Measurements from ENCODE around the gene IGFL1. TPM values are rescaled to one million over a fixed set of nuclear protein-coding genes. Genes with fewer than 3 reads are reported as not detected.

IGFL1 gene
- total and polyA plus RNA-seq, 2 of the 8 experiments (the other 6 are each of a cell fraction or from before 2014, with no cell fraction given): not detected

DNA sequence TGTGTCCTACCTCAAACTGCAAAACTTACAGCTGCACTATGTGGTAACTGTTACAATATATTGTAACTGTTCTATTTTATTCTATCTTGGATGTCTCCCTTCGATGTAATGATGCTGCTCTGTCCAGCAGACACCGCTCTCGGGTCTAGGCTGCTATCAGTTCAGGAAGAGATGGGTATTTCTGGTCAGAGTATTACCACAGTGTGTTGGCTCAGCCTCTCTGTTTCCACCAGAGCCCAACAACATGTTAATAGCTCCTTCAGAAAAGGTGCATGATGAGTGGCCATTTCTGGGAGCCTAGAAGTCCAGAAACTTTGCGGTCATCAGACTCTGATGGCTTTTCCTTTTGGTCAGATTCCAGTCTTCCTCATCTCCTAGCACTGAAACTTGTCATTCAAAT, 35.9 kb upstream of the IGFL1 start:
- H4K91ac ChIP-seq (replicated peaks; ENCODE audit: insufficient read length, low read length): no peak overlapping the region
- no peak overlapping the region for H3K14ac ChIP-seq (ENCODE audit: insufficient read length)
- H3K79me2 ChIP-seq (ENCODE audit: control insufficient read depth in 1 of 2, insufficient read depth in 2 of 2, low read length in 2 of 2): no peaks in the 10 kb centered on the region
- DNase-seq (ENCODE audit: low read depth in 1 of 2, low spot score in 2 of 2): no peak
- TF ChIP-seq JUND (IDR thresholded peaks at IDR 0.05; ENCODE audit: low read length) (no peak), TEAD4 (IDR thresholded peaks at IDR 0.05; ENCODE audit: low read depth, low read length) (no peak), EGR1 (IDR thresholded peaks at IDR 0.05; ENCODE audit: borderline replicate concordance, low read depth, low read length) (no peak), CBX8 (IDR thresholded peaks at IDR 0.05; ENCODE audit: borderline replicate concordance, low read depth, low read length) (no peak), RBBP5 (IDR thresholded peaks at IDR 0.05; ENCODE audit: borderline replicate concordance, low read depth, low read length) (no peak), POU5F1 (IDR thresholded peaks at IDR 0.05; ENCODE audit: low read depth, low read length) (no peak), RAD21 (IDR thresholded peaks at IDR 0.05 in 1 of 2, conservative IDR thresholded peaks at IDR 0.05 in 1 of 2; ENCODE audit: low read depth in 2 of 2, low read length in 2 of 2) (no peak), POLR2AphosphoS5 (IDR thresholded peaks at IDR 0.05; ENCODE audit: low read depth, low read length) (no peak), CTBP2 (IDR thresholded peaks at IDR 0.05; ENCODE audit: borderline replicate concordance, insufficient read depth, insufficient read length, low read length) (no peak), RFX5 (IDR thresholded peaks at IDR 0.05; ENCODE audit: borderline replicate concordance, low read depth, low read length) (no peak), SRF (IDR thresholded peaks at IDR 0.05; ENCODE audit: low read depth, low read length) (no peak), SP2 (IDR thresholded peaks at IDR 0.05; ENCODE audit: low read length) (no peak)
- TF ChIP-seq, protein P1, sequence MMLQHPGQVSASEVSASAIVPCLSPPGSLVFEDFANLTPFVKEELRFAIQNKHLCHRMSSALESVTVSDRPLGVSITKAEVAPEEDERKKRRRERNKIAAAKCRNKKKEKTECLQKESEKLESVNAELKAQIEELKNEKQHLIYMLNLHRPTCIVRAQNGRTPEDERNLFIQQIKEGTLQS (IDR thresholded peaks at IDR 0.05; ENCODE audit: insufficient read depth, low read depth, low read length): no peak
- H4K5ac ChIP-seq (ENCODE audit: insufficient read length, low read depth, low read length): no peak overlapping the region
- H3K23ac ChIP-seq (ENCODE audit: insufficient read length): no peak overlapping the region
- H3K18ac ChIP-seq (ENCODE audit: extremely low read depth, low read length): no peak overlapping the region
- no peak overlapping the region for H3K56ac ChIP-seq (replicated peaks; ENCODE audit: insufficient read length, low read depth, low read length)
- no peak overlapping the region for H3K4me3 ChIP-seq (ENCODE audit: extremely low read depth in 1 of 4, insufficient read depth in 2 of 4, low read depth in 3 of 4, low read length in 4 of 4)
- H3K9me3 ChIP-seq (ENCODE audit: insufficient read depth in 2 of 2, low read depth in 1 of 2, low read length in 1 of 2): no peaks in the 10 kb centered on the region
- WGBS, 2 experiments (ENCODE audit: extremely low coverage in 1 of 2, insufficient coverage in 1 of 2, insufficient read length in 1 of 2, insufficient replicate concordance in 2 of 2, low coverage in 1 of 2, low lambda C conversion rate in 2 of 2, missing lambda C conversion rate in 1 of 2): 89% methylated on average over 4 of the region's 4 CpGs; no CpG with 5 or more reads in 1 of the 2 experiments
- H2AFZ ChIP-seq (ENCODE audit: low read length): no peak overlapping the region
- ChIA-PET POLR2A (ENCODE audit: partially characterized antibody) (interaction anchor here (0.6 kb wide), 1 partner anchor 36 kb away, joined by 3 read pairs; the partner anchor contains the start of gene IGFL1), CTCF (ENCODE audit: partially characterized antibody) (interaction anchor here (0.6 to 2.3 kb wide), 9 partner anchors 8 to 115 kb away, joined by 3 to 16 read pairs (median 5); no protein-coding TSS in a partner anchor)
- no peaks in the 10 kb centered on the region for H4K20me1 ChIP-seq (replicated peaks in 1 of 2; ENCODE audit: control insufficient read depth in 1 of 2, insufficient read depth in 2 of 2, low read length in 2 of 2)
- no peaks in the 10 kb centered on the region for H3K4me1 ChIP-seq (replicated peaks in 1 of 4; ENCODE audit: control insufficient read depth in 3 of 4, insufficient read depth in 4 of 4, low read length in 3 of 4)
- no peak overlapping the region for H2BK20ac ChIP-seq (ENCODE audit: low read length)
- H3K9ac ChIP-seq (replicated peaks in 1 of 4; ENCODE audit: extremely low read depth in 1 of 4, low read depth in 3 of 4, low read length in 3 of 4): no peak overlapping the region
- H2AK5ac ChIP-seq (ENCODE audit: low read depth, low read length): no peak overlapping the region
- H4K8ac ChIP-seq (ENCODE audit: extremely low read depth, insufficient read depth, low read length): no peak overlapping the region
- no peaks in the 10 kb centered on the region for H3K36me3 ChIP-seq (ENCODE audit: control insufficient read depth in 2 of 4, insufficient read depth in 4 of 4, low read length in 3 of 4)
- no peaks in the 10 kb centered on the region for H3K23me2 ChIP-seq (ENCODE audit: low read depth, low read length)
- no peak overlapping the region for H2BK120ac ChIP-seq (replicated peaks; ENCODE audit: low read depth, low read length)
- H3K27me3 ChIP-seq (replicated peaks in 1 of 4; ENCODE audit: control insufficient read depth in 3 of 4, extremely low read depth in 1 of 4, insufficient read depth in 3 of 4, low read length in 3 of 4): no peaks in the 10 kb centered on the region
- no peak overlapping the region for H2BK12ac ChIP-seq (ENCODE audit: low read depth, low read length)
- H3K4ac ChIP-seq (replicated peaks; ENCODE audit: insufficient read length, low read depth, low read length): no peak overlapping the region
- no peak overlapping the region for H3K27ac ChIP-seq (ENCODE audit: low read depth, low read length)
- H2BK5ac ChIP-seq (ENCODE audit: low read depth, low read length): no peak overlapping the region
- H2BK15ac ChIP-seq (ENCODE audit: low read length): no peak overlapping the region
- FAIRE-seq: no peak
- no peak overlapping the region for H3K4me2 ChIP-seq (ENCODE audit: insufficient read depth in 1 of 2, low read depth in 2 of 2, low read length in 2 of 2)
- no peaks in the 10 kb centered on the region for H3K79me1 ChIP-seq (ENCODE audit: low read depth, low read length)

Data from H1 (cell line).